Renal cortex interstitium (tissue), 11 donors: ENCODE data around the gene TF. TPM values are rescaled to one million over a fixed set of nuclear protein-coding genes. Genes with fewer than 3 reads are reported as not detected.

Source experiments
- DNase-seq, 11 donors: peaks; one replicate each; pipeline ENCODE4 v3.0.0-alpha.2; 2013; ENCODE audit warnings: low read depth in 9 of 11, low spot score in 4 of 11; ENCODE audit errors: extremely low read depth in 1 of 11
- polyA plus RNA-seq, 3 donors: library from polyadenylated mRNA; unstranded; fragments of 120-200 nt; gene quantifications; one replicate each; pipeline ENCODE4 v1.2.1, GENCODE V29; 2013; ENCODE audit not compliant: insufficient read length in 3 of 3

TF gene
- polyA plus RNA-seq, 3 donors, result 6.9 to 10.0 (median 9.1) TPM

DNA sequence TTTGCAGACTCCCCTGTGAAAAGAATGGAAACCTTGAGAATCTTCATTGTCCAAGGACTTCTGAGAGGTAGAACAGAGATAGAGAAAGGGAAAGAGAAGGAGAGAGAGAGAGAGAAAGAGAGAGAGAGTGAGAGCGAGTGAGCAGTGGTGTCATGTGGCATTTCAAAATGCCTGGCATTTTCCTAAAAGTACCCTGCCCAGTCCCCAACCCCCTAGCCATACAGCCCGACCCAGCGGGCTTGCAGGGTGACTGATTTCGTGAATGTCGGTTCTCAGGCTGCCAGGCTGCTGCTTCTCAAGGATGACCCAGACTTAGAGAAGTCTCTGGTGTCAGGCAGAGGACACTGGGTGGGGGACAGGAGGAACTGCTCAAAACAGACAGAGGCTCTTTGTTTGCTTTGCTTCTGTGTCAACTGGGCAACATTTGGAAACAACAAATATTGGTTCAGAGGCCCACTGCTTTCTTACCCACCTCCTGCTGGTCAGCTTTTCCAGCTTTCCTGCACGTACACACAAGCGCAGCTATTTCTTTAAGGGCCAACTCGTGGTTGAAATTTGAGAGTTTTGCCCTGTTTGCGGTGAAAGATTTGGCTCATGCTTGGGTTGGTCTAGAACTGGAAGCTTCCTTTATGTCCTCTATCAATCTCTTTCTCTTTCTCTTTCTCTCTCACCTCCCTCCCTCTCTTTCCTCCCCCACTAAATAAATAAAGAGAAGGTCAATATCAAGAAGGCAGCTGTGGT is 3.7 kb upstream of the TF start:
- DNase-seq, result peak in 3 of 11 donors; percentile 2 to 22 (median 20)

GRCh38 chr3:133744241-133744640 is 2.0 kb upstream of the TF start:
- no peak for DNase-seq

DNA sequence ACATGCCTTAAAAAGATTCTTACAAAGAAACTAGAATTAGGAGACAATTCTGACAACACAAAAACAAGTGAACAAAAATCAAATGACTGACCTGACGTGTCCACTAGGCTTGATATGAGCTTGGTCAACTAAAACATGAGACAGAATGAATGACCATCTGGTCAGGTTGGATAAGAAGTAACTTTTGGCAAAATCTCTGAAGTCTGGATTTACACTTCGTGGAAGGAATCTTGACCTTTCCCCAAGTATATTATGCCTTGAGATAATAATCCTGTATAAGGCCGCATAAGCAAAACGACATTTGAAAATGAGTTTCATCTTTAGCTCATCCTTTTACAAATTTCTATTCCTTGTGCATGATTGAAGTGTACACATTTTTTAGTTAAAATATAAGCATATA is 1.1 kb upstream of the TF start:
- DNase-seq, result no peak

GRCh38 chr3:133746712-133747066 is 496 bp downstream of the TF start:
- no peak for DNase-seq

DNA sequence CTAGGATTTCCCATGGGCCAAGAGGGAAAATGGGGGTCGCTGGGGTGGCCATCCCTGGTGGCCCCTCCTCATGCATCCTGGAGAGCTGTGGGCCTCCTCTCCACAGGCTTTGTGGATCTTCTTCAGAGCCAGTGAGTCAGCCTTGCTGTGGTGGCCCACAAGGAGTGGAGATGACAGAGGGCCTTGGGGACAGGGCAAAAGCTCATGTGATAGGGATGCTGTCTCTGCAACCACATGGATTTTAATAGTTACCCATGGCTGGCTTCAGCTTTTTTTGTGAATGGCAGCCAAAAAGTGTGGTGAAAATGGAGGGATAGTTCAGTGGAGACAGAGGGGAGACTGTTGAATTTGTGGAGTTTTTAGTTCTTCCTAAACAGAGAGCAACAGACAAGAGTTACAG is 1.2 kb downstream of the TF start:
- no peak for DNase-seq

DNA sequence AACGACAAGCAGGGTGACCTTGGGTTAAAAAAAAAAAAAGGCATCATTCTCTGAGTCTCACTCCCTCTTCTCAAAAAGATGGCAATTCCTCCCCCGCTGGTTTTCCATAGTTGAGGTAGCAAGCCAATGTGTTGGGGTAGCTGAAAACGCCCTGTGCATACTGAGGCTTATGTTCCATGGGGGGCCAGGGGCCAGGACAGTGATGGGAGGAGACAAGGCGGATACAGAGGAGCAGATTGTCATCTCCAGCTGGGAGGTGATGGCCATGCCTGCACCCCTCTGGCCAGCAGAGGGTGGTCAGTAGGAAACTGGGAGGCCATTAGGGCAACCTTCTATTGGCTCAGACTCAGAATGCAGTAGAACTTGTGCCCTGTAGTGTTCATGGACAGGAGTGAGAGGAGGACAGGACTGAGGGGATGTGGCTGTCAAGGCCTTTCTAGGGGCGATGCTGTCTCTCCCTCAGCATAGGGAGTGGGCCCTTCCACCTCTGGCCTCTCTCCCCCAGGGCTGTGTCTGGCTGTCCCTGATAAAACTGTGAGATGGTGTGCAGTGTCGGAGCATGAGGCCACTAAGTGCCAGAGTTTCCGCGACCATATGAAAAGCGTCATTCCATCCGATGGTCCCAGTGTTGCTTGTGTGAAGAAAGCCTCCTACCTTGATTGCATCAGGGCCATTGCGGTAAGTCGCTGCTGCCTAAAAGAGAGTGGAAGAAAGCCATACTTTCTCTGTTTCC is 1.9 kb downstream of the TF start:
- no peak for DNase-seq

- no peak for DNase-seq
These were observed 3.5 kb downstream of the TF start for GRCh38 chr3:133749427-133750258.

GRCh38 chr3:133750259-133750656 is 4.1 kb downstream of the TF start:
- no peak for DNase-seq

DNA sequence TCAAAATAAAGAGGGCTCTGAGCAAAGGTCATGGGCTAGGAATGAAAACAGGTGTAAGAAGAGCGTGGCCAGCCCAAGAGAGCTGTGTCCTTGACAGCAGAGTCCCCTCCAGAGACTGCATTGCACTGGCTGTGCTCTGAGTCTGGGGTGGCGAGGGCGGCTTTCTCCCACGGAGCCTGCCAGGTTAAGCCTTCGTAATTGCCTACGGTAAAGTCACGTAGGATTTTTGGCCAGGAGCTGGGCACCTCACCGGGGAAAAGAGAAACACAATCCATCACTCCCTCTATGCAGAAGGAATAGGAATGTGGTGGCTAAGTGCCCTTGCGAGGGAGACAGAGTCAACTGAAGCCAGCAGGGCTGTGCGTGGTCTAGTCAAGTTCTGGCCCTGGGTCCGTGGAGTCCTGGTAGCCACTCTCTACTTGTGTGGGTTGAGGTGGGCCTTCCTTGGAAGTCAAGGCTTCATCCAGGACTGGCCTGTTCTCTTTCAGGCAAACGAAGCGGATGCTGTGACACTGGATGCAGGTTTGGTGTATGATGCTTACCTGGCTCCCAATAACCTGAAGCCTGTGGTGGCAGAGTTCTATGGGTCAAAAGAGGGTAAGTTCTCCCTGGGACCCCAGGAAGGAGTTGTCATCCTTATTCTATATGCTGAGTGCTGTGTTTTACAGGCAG is 7.0 kb downstream of the TF start:
- no peak for DNase-seq

GRCh38 chr3:133753779-133754164 is 7.6 kb downstream of the TF start:
- no peak for DNase-seq

- DNase-seq, result no peak
These were observed 8.3 kb downstream of the TF start for GRCh38 chr3:133754455-133754854.

DNA sequence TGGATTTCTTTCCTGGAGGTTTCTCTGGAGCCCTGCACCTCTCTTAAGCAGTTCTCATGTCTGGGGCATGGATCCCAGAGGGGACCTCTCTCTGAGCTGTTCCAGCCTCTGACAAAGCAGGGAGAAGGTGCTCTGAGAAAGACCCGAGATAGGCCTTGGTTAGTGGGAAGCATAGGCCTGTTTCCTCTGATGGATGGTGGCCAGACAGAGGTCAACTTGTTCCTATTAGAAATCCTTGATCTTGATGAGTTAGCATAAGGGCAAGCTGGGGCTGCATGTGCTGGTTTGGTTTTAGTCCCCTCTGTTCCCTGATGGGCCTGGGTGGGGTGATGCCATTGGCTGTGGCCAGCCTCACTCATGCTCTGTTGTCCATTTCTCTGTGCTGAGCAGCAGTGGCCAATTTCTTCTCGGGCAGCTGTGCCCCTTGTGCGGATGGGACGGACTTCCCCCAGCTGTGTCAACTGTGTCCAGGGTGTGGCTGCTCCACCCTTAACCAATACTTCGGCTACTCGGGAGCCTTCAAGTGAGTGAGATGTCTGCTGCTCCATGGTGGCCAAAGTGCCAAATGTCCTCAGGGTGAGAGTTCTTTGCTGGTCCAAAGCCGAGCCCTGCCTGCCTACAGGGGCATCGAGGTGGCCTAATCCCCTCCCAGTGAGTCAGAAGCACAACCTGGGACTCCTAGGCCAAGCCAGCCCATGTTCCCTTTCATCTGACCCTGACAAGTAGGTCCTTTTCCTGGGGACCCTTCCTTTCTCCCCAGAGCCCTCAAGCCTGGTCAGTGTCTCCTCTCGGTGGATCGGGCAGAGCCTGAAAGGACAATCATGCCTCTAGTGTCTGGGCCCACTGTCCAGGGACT is 9.0 kb downstream of the TF start:
- no peak for DNase-seq

DNA sequence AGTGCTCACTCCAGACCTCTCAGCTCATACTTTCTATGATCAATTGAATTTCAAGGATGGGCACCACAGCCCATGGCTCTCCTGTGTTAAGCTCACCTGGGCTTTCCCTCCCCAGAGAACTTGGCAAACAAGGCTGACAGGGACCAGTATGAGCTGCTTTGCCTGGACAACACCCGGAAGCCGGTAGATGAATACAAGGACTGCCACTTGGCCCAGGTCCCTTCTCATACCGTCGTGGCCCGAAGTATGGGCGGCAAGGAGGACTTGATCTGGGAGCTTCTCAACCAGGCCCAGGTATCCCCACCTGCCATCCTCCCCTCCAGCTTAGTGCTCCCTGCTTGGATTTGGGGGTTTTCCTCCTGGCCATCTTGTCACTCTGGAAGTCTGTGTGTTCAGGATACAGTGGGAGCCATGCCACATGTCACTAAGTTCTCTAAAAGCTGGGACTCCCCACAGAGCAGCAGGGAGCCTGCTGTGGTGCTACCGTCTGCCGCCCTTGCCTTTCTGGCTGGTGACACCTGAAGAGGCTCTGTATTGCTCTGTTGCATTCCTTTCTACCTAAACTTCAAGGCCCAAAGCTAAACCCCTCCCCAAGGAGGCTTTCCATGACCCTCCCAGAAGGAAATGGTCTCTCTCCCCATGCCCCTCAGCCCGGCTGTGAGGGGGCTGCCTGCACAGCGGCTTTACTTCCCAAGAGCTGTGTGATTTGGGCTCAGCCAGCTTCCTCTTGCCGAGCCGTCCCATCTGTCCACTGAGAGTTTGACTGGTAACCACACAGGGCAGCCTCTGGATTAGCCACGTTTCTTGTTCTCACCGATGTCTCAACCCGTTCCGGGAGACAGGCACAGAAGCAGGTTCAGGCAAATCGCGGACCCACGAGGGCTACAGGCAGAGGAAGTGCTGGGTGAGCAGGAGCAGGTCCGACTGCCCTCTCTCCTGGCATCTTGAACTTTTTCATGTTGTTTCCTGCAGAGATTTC is 10.8 kb downstream of the TF start:
- no peak for DNase-seq

GRCh38 chr3:133757701-133758567 is 11.7 kb downstream of the TF start:
- no peak for DNase-seq

- no peak for DNase-seq
These were observed 12.4 kb downstream of the TF start for GRCh38 chr3:133758568-133758928.

DNA sequence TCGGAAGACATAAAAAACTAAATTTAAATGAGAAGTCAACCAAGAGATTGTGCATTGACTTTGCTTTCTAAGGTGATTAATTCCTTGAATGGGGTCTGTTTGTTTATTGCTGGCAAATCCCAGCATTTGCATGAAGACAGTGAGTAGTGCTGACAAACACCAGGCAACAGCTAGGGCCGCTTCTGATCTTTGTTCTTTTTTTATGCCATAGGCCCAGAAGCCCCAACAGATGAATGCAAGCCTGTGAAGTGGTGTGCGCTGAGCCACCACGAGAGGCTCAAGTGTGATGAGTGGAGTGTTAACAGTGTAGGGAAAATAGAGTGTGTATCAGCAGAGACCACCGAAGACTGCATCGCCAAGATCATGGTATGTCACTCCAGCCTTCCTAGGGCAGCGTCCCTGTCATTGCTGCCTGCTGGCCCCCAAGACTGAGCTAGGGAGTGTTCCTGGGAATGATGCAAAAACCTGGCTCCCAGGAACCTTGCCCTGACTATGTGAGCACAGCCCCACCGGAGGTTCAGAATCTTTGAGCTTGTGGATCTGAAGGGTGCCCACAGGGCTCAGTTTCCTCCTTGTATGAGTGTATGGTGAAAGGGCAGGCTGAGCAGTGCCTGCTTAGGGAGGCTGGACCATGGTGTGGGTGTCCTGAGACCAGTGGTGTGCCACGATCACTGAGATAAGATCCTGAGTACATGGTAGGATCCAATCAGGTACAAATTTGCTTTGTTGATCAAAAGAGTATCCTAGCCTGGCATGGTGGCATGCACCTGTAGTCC is 13.0 kb downstream of the TF start:
- no peak for DNase-seq
